HG03139 (cell line): ENCODE results near the gene MTG2.

ENCODE experiments used
- ATAC-seq: cut with Tn5 transposase; IDR thresholded peaks from one replicate; pipeline ENCODE4 v1.9.1; 2021; ENCODE audit not compliant: unreplicated experiment

MTG2 gene

GRCh38 chr20:62246872-62247652 lies 64.2 kb downstream of the MTG2 start:
- no peak for ATAC-seq

DNA sequence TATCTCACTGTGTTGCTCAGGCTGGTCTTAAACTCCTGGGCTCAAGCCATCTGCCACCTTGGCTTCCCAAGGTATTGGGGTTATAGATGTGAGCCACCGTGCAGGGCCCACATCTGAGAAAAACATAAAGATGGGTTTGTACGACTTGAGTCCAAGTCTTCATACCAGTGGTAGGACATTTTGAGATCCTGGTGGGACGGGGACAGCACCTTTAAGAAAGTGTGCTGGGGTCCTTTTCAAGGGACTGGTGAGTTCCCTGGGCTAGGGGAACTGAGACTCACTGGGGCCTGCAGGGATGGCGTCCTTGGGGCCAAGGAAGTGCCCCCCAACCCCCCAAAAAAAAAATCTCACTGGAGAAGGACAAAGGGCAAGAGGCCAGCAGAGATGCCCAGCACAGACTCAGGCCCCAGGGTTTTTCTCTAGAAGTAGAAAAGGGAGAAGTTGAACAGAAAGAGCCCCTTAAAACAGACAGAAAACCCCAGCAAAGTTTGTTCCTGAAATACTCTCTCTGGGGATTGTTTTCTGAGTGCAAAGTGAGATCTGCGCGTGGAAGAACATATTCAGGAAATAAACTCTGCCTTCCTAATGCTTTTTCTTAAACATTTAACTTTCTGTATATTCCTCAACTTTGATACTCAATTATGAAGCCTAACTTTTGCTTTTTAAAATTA lies 66.2 kb downstream of the MTG2 start:
- no peak for ATAC-seq

- ATAC-seq, result no peak
These were observed 69.6 kb downstream of the MTG2 start for GRCh38 chr20:62252342-62252966.
